ENCODE measurements around the gene RAVER1. TPM values are rescaled to one million over a fixed set of nuclear protein-coding genes. Genes with fewer than 3 reads are reported as not detected.

The RAVER1 gene
- total and polyA plus RNA-seq, 2 donors (not counting 3 experiments of a cell fraction or from before 2014, with no cell fraction given): 5.2 to 47.6 TPM

GRCh38 chr19:10356431-10356830, 23.1 kb upstream of the RAVER1 start:
- H3K27me3 ChIP-seq (ENCODE audit: control insufficient read depth in 2 of 2, insufficient read depth in 2 of 2, low read length in 2 of 2): no peaks in the 10 kb centered on the region
- dilution Hi-C loops (cut with MboI; ENCODE audit: extremely low pct_ligation_motif_present, low sequenced_read_pairs): no loop called here
- H3K9me3 ChIP-seq (replicated peaks; ENCODE audit: control insufficient read depth, insufficient read depth, low read length): no peaks in the 10 kb centered on the region
- no peak overlapping the region for H3K27ac ChIP-seq (ENCODE audit: insufficient read depth, low read depth, low read length)
- BruUV-seq (replicated peaks): no TSS peak
- H3K79me2 ChIP-seq (ENCODE audit: control insufficient read depth, insufficient read depth, low read length): no peaks in the 10 kb centered on the region
- H3K4me1 ChIP-seq (ENCODE audit: control insufficient read depth, extremely low read depth, insufficient read depth, low read length): no peaks in the 10 kb centered on the region
- no peak overlapping the region for H3K4me2 ChIP-seq (ENCODE audit: insufficient read depth, low read length)
- ChIA-PET CTCF (interaction anchor here (1.0 to 3.0 kb wide), 4 partner anchors 12 to 98 kb away, joined by 3 to 8 read pairs (median 4); no protein-coding TSS in a partner anchor), POLR2A (no interaction called here)
- no peak for DNase-seq (ENCODE audit: low read depth, low spot score)
- intact Hi-C loops (cut with micrococcal nuclease): no loop called here
- peaks cover 14 to 34% of the 10 kb centered on the region in 2 experiments for H3K36me3 ChIP-seq (ENCODE audit: control insufficient read depth in 2 of 2, extremely low read depth in 1 of 2, insufficient read depth in 2 of 2, low read length in 2 of 2)
- no peak for TF ChIP-seq EZH2 (IDR thresholded peaks at IDR 0.05; ENCODE audit: borderline replicate concordance, low read depth, low read length, severe bottlenecking)
- TF ChIP-seq CTCF (IDR thresholded peaks at IDR 0.05; ENCODE audit: extremely low read depth in 1 of 2, insufficient read depth in 1 of 2, low read depth in 1 of 2, low read length in 2 of 2): no peak
- no peak for TF ChIP-seq POLR2AphosphoS5 (IDR thresholded peaks at IDR 0.05; ENCODE audit: insufficient read depth, low read depth, low read length)
- no peak for TF ChIP-seq MYC (IDR thresholded peaks at IDR 0.05; ENCODE audit: low read depth, low read length)
- no peak for TF ChIP-seq GATA2 (IDR thresholded peaks at IDR 0.05; ENCODE audit: insufficient read depth, insufficient read length, low read depth, low read length)
- no peak for TF ChIP-seq POLR2A (IDR thresholded peaks at IDR 0.05; ENCODE audit: low read depth, low read length)
- TF ChIP-seq FOS (IDR thresholded peaks at IDR 0.05; ENCODE audit: borderline replicate concordance, insufficient read depth, low read length): no peak
- H2AFZ ChIP-seq (ENCODE audit: low read depth, low read length): no peak overlapping the region
- FAIRE-seq: no peak
- H3K9ac ChIP-seq (replicated peaks; ENCODE audit: extremely low read depth, insufficient read depth, low read length): no peak overlapping the region
- no peaks in the 10 kb centered on the region for H3K9me1 ChIP-seq (replicated peaks; ENCODE audit: control insufficient read depth, extremely low read depth, insufficient read depth, low read length)
- no peaks in the 10 kb centered on the region for H4K20me1 ChIP-seq (replicated peaks; ENCODE audit: control insufficient read depth, extremely low read depth, insufficient read depth, low read length)
- no peak overlapping the region for H3K4me3 ChIP-seq (replicated peaks in 1 of 3; ENCODE audit: insufficient read depth in 1 of 3, low read depth in 1 of 3, low read length in 3 of 3)

Data from endothelial cell of umbilical vein (primary cell).